DND-41 (cell line): ENCODE data around the gene PER1.

ENCODE experiments used
- CTCF ChIP-seq: IDR thresholded peaks from 2 replicates; pipeline ENCODE4 v1.5.1; 2012; ENCODE audit warnings: borderline replicate concordance, low read length, moderate library complexity, mild to moderate bottlenecking; ENCODE audit not compliant: poor library complexity, severe bottlenecking; ENCODE audit errors: extremely low read depth
- EZH2 ChIP-seq: IDR thresholded peaks from 3 replicates; pipeline ENCODE4 v1.6.1; 2012; ENCODE audit warnings: borderline replicate concordance, low read depth, mild to moderate bottlenecking, moderate library complexity, low read length, inconsistent platforms; ENCODE audit not compliant: severe bottlenecking

GRCh38 chr17:8101721-8102120, 50.5 kb downstream of the PER1 start:
- TF ChIP-seq CTCF: no peak
- no peak for TF ChIP-seq EZH2
